ENCODE results near the gene SFTPA2. TPM values are rescaled to one million over a fixed set of nuclear protein-coding genes. Genes with fewer than 3 reads are reported as not detected.
"Not testable (repeated sequence)": the region's sequence is repeated elsewhere in the genome, so short reads cannot be mapped to it uniquely, and the experiment has no call there.

The SFTPA2 gene
- total RNA-seq, 1 donor from 2014 or later: not detected

DNA sequence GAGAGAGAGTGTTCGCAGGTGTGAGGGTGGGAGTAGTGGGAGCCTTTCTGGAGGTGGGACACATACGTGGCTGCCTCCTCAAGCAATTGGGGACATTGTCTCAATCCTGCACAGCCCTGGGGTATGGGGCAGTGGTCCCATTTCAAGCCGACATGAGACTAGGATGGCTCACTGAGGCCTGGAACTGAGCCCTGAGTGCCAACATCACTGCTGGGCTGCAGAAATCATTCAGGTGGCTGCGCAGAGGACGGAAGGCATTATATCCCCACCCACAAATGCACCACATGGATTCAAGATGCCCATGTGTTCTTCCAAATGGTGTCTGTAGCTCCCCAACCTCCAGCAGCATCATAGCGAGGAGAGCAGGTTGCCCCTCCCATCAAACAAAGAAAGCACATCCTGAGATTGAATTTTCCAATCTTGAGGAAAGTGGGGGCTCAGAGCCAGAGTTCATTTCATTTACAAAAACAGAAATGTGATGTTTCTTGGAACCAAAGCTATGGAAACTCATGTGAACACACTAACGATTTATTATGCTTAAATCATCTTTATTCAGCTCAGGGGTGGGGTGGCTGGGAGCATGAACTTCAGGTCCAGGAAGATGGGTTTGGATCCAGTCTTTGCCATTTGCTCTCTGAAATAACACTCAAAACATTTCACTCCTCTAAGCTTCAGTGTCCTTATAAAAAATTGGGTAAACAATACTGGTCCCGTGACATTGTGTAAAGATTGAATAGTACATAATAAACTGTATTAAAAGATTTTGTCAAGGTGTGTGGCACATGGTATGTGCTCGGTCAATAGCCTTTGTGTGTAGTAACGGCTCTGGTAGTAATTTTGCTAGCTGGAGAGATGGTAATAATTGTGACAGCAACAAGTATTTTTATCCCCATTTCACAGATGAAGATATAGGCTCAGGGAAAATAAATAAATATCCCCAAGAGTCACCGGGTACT lies 4.6 kb downstream of the SFTPA2 start:
- no peaks in the 10 kb centered on the region for H3K9me3 Mint-ChIP-seq (ENCODE audit: low read depth)
- H3K36me3 Mint-ChIP-seq (ENCODE audit: low read depth): no peaks in the 10 kb centered on the region
- H3K4me1 Mint-ChIP-seq (ENCODE audit: low read depth): no peaks in the 10 kb centered on the region
- no peak for DNase-seq (ENCODE audit: low spot score)
- no peak overlapping the region for H3K27ac Mint-ChIP-seq (ENCODE audit: unreplicated experiment)
- H3K4me3 Mint-ChIP-seq (ENCODE audit: unreplicated experiment): no peak overlapping the region
- TF ChIP-seq CTCF (IDR thresholded peaks at IDR 0.05): no peak
- peaks cover 6% of the 10 kb centered on the region for H3K27me3 Mint-ChIP-seq (ENCODE audit: low read depth)

- Mint-ChIP-seq H3K27me3 (ENCODE audit: low read depth) (peaks cover 11% of the 10 kb centered on the region), H3K4me1 (ENCODE audit: low read depth) (no peaks in the 10 kb centered on the region), H3K36me3 (ENCODE audit: low read depth) (no peaks in the 10 kb centered on the region), H3K27ac (ENCODE audit: unreplicated experiment) (no peak overlapping the region), H3K4me3 (ENCODE audit: unreplicated experiment) (no peak overlapping the region), H3K9me3 (ENCODE audit: low read depth) (peaks cover under 1% of the 10 kb centered on the region)
- no peak for TF ChIP-seq CTCF (IDR thresholded peaks at IDR 0.05)
- DNase-seq (ENCODE audit: low spot score): no peak
These were observed 8.1 kb downstream of the SFTPA2 start for GRCh38 chr10:79552143-79552542.

GRCh38 chr10:79547973-79548372 lies 12.2 kb downstream of the SFTPA2 start:
- Mint-ChIP-seq H3K27me3 (ENCODE audit: low read depth) (peaks cover 14% of the 10 kb centered on the region), H3K4me3 (ENCODE audit: unreplicated experiment) (no peak overlapping the region), H3K27ac (ENCODE audit: unreplicated experiment) (no peak overlapping the region), H3K36me3 (ENCODE audit: low read depth) (peaks cover 2% of the 10 kb centered on the region), H3K9me3 (ENCODE audit: low read depth) (peaks cover 19% of the 10 kb centered on the region), H3K4me1 (ENCODE audit: low read depth) (no peaks in the 10 kb centered on the region)
- no peak for TF ChIP-seq CTCF (IDR thresholded peaks at IDR 0.05)
- no peak for DNase-seq (ENCODE audit: low spot score)

GRCh38 chr10:79547128-79547527 lies 13.1 kb downstream of the SFTPA2 start:
- not testable (repeated sequence) for H3K4me3 Mint-ChIP-seq (ENCODE audit: unreplicated experiment); H3K4me1 Mint-ChIP-seq (ENCODE audit: low read depth); H3K36me3 Mint-ChIP-seq (ENCODE audit: low read depth); DNase-seq (ENCODE audit: low spot score); H3K27ac Mint-ChIP-seq (ENCODE audit: unreplicated experiment)
- peaks cover 14% of the 10 kb centered on the region for H3K27me3 Mint-ChIP-seq (ENCODE audit: low read depth)
- peaks cover 19% of the 10 kb centered on the region for H3K9me3 Mint-ChIP-seq (ENCODE audit: low read depth)

DNA sequence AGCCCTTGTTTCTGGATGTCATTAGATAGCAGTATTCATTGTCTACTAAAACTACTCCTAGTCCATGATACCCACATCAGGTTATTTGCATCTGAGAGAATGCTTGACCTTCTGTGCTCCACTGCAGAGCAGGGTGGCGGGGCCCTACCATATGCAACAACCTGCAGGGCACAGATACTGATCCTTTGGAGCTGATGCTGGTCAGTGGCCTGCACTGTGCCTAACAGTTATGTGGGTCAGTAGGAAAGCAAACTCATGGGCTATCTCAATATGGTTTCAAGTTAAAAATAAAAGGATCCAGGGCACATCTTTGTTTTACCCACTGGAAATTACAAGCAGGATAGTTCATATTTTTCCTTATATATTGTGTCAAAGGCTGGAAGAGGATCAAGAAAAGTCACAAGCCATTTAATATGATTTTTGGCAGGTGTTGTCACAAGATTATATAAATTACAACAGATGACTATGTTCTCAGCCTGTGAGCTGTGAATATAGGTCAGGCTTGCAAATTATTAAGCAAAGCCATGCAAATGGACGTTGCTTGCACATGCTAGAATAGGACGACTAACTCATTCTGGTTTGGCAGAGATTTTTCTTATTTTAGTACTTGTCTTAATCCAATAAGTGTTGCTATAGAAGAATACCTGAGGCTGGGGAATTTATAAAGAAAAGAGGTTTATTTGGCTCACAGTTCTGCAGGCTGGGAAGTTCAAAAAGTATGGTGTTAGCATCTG lies 15.1 kb downstream of the SFTPA2 start:
- not testable (repeated sequence) for DNase-seq (ENCODE audit: low spot score); H3K4me3 Mint-ChIP-seq (ENCODE audit: unreplicated experiment); H3K4me1 Mint-ChIP-seq (ENCODE audit: low read depth); H3K27ac Mint-ChIP-seq (ENCODE audit: unreplicated experiment); H3K36me3 Mint-ChIP-seq (ENCODE audit: low read depth)
- Mint-ChIP-seq H3K9me3 (ENCODE audit: low read depth) (peaks cover 19% of the 10 kb centered on the region), H3K27me3 (ENCODE audit: low read depth) (peaks cover 14% of the 10 kb centered on the region)

- H3K4me1 Mint-ChIP-seq (ENCODE audit: low read depth); H3K27ac Mint-ChIP-seq (ENCODE audit: unreplicated experiment); DNase-seq (ENCODE audit: low spot score); H3K36me3 Mint-ChIP-seq (ENCODE audit: low read depth); H3K4me3 Mint-ChIP-seq (ENCODE audit: unreplicated experiment): not testable (repeated sequence)
- Mint-ChIP-seq H3K9me3 (ENCODE audit: low read depth) (peaks cover 19% of the 10 kb centered on the region), H3K27me3 (ENCODE audit: low read depth) (peaks cover 10% of the 10 kb centered on the region)
These were observed 15.8 kb downstream of the SFTPA2 start for GRCh38 chr10:79544408-79544807.
